PC-9 (cell line): ENCODE measurements around the gene PTCD1. TPM values are rescaled to one million over a fixed set of nuclear protein-coding genes. Genes with fewer than 3 reads are reported as not detected.
"Not testable (repeated sequence)": the region's sequence is repeated elsewhere in the genome, so short reads cannot be mapped to it uniquely, and the experiment has no call there.

Experiments
- BruUV-seq: library from RNA; stranded (reverse); fragments of 400-500 nt; replicated peaks from 2 replicates; lab custom pipeline; 2021; lab: Mats Ljungman, UMichigan
- CTCF ChIA-PET: fragments of 300-600 bp; sonication (Branson Sonifier 250); formaldehyde crosslinking; loops from one replicate; lab custom pipeline; 2022; ENCODE audit warnings: antibody characterized with exemption; lab: Charles Lee
- POLR2A ChIA-PET: fragments of 300-600 bp; sonication (Branson Sonifier 250); formaldehyde crosslinking; loops from one replicate; lab custom pipeline; 2022; ENCODE audit warnings: antibody characterized with exemption; ENCODE audit not compliant: unreplicated experiment; lab: Charles Lee
- DNase-seq, 2 experiments: peaks; one replicate each; pipeline versions ENCODE4 v3.0.0 to v3.0.0-alpha.2; 2015 to 2022; ENCODE audit warnings: mixed read lengths in 1 of 2
- H2AFZ ChIP-seq: fragments of 200-600 bp; sonication (generic); 2 replicates; pipeline ENCODE4 v1.8.1; 2017; ENCODE audit warnings: antibody characterized with exemption
- H3F3A ChIP-seq: fragments of 200-600 bp; sonication (generic); 2 replicates; pipeline ENCODE4 v1.8.1; 2017; ENCODE audit warnings: antibody characterized with exemption, mild to moderate bottlenecking, low read depth; ENCODE audit not compliant: insufficient read depth
- H3K27ac ChIP-seq: fragments of 200-600 bp; sonication (generic); 2 replicates; pipeline ENCODE4 v1.6.1; 2016; ENCODE audit warnings: mixed run types
- H3K27me3 ChIP-seq: fragments of 200-600 bp; sonication (generic); 2 replicates; pipeline ENCODE4 v1.6.1; 2016; ENCODE audit warnings: low read depth, mixed run types; ENCODE audit not compliant: insufficient read depth
- H3K36me3 ChIP-seq: fragments of 200-600 bp; sonication (generic); 2 replicates; pipeline ENCODE4 v1.6.1; 2016; ENCODE audit warnings: low read depth, mixed run types
- H3K4me1 ChIP-seq: fragments of 200-600 bp; sonication (generic); replicated peaks from 2 replicates; pipeline ENCODE4 v1.6.1; 2016; ENCODE audit warnings: mixed run types; ENCODE audit not compliant: insufficient read depth
- H3K4me2 ChIP-seq: fragments of 200-600 bp; sonication (generic); 2 replicates; pipeline ENCODE4 v1.6.1; 2017; ENCODE audit warnings: mixed run types
- H3K4me3 ChIP-seq: fragments of 200-600 bp; sonication (generic); 2 replicates; pipeline ENCODE4 v1.6.1; 2016; ENCODE audit warnings: mixed run types
- H3K79me2 ChIP-seq: fragments of 200-600 bp; sonication (generic); 2 replicates; pipeline ENCODE4 v1.6.1; 2017; ENCODE audit warnings: low read depth, mixed run types
- H3K9me2 ChIP-seq: fragments of 200-600 bp; sonication (generic); 2 replicates; pipeline ENCODE4 v1.8.1; 2017; ENCODE audit warnings: mild to moderate bottlenecking; ENCODE audit not compliant: insufficient read depth
- H3K9me3 ChIP-seq: fragments of 200-600 bp; sonication (generic); 2 replicates; pipeline ENCODE4 v1.8.1; 2016; ENCODE audit warnings: low read depth; ENCODE audit not compliant: insufficient read depth
- H4K20me1 ChIP-seq: fragments of 200-600 bp; sonication (generic); 2 replicates; pipeline ENCODE4 v1.8.1; 2017; ENCODE audit not compliant: insufficient read depth
- CTCF ChIP-seq: fragments of 200-600 bp; sonication (generic); conservative IDR thresholded peaks from 2 replicates; pipeline ENCODE4 v1.6.1; 2017; ENCODE audit warnings: mixed run types, antibody characterized with exemption, mild to moderate bottlenecking, moderate library complexity
- EZH2 ChIP-seq: fragments of 200-600 bp; sonication (generic); IDR thresholded peaks from 2 replicates; pipeline ENCODE4 v1.8.0; 2017; ENCODE audit warnings: antibody characterized with exemption, low read depth
- intact Hi-C: fragments of 100-400 bp; cut with micrococcal nuclease; formaldehyde crosslinking; loops from one replicate; pipeline ENCODE4 v1.10.0; 2022; ENCODE audit not compliant: unreplicated experiment
- total RNA-seq: library from RNA; stranded (reverse); gene quantifications from 2 replicates; pipeline ENCODE4 v1.2.3, GENCODE V29; 2021

Gene PTCD1
- total RNA-seq, 1 experiment from 2014 or later = 8.0 TPM

DNA sequence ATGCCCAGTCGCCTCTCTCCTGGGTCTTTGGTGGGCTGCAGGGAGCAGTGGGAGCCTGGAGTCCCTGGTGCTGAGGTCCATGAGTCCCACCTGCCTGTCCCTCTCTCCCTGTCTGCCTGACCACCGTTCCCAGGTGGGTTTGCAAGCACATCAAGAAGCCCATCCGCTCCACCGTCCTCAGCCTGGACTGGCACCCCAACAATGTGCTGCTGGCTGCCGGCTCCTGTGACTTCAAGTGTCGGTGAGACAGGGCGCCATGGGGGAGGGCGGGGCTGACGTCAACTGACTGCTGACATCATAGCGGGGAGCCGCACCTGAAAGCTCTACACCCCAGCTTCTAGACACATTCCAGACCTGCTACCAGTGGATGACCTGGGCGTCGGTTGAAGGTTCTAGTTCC, 48.8 kb downstream of the PTCD1 start:
- H3K4me2 ChIP-seq = no peak overlapping the region
- H4K20me1 ChIP-seq = peaks cover under 1% of the 10 kb centered on the region; the same call in 1 of the 2 replicates
- no peak overlapping the region for H3K4me3 ChIP-seq
- H3K36me3 ChIP-seq = no peaks in the 10 kb centered on the region; the same call in 1 of the 2 replicates
- H3F3A ChIP-seq = peaks cover 18% of the 10 kb centered on the region
- H2AFZ ChIP-seq = no peak overlapping the region
- TF ChIP-seq CTCF (no peak), EZH2 (no peak)
- no peaks in the 10 kb centered on the region for H3K4me1 ChIP-seq
- CTCF ChIA-PET = no interaction called here
- BruUV-seq = no TSS peak
- H3K27me3 ChIP-seq = no peaks in the 10 kb centered on the region
- intact Hi-C loops = no loop called here
- H3K27ac ChIP-seq = no peak overlapping the region
- POLR2A ChIA-PET = no interaction called here
- no peaks in the 10 kb centered on the region for H3K79me2 ChIP-seq
- no peaks in the 10 kb centered on the region for H3K9me3 ChIP-seq
- H3K9me2 ChIP-seq = no peaks in the 10 kb centered on the region
- DNase-seq = no peak

- Histone ChIP-seq H3K27ac (no peak overlapping the region), H3K9me3 (no peaks in the 10 kb centered on the region), H3K4me2 (no peak overlapping the region), H3F3A (peaks cover 6% of the 10 kb centered on the region; the same call in 1 of the 2 replicates), H3K4me1 (no peaks in the 10 kb centered on the region), H3K36me3 (no peaks in the 10 kb centered on the region; the same call in 1 of the 2 replicates), H3K79me2 (0 out of 2 replicates have a peak, but pooled peaks cover 4% of the 10 kb centered on the region), H3K9me2 (no peaks in the 10 kb centered on the region), H4K20me1 (peaks cover 13% of the 10 kb centered on the region), H3K27me3 (no peaks in the 10 kb centered on the region), H2AFZ (no peak overlapping the region), H3K4me3 (no peak overlapping the region)
- no TSS peak for BruUV-seq
- CTCF ChIA-PET = no interaction called here
- POLR2A ChIA-PET = interaction anchor here (0.6 kb wide), 1 partner anchor 676 kb away, joined by 7 read pairs; no protein-coding TSS in a partner anchor
- intact Hi-C loops = loop anchor here (1.0 kb wide), 1 partner anchor 23 kb away; no protein-coding TSS in a partner anchor
- TF ChIP-seq EZH2 = no peak
- TF ChIP-seq CTCF = no peak
- no peak for DNase-seq
These were observed 50.7 kb downstream of the PTCD1 start for GRCh38 chr7:99387912-99388311.

DNA sequence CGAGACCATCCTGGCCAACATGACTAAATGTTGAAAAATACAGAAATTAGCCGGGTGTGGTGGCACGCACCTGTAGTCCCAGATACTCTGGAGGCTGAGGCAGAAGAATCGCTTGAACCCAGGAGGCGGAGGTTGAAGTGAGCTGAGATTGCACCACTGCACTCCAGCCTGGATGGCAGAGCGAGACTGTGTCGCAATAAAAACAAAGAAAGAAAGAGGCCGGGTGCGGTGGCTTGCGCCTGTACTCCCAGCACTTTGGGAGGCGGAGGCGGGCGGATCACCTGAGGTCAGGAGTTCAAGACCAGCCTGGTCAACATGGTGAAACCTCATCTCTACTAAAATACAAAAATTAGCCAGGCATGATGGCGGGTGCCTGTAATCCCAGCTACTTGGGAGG, 51.4 kb downstream of the PTCD1 start:
- H3K4me2 ChIP-seq, H3K9me2 ChIP-seq, H3K36me3 ChIP-seq, H3K27me3 ChIP-seq, DNase-seq, CTCF ChIA-PET, H2AFZ ChIP-seq, H3K9me3 ChIP-seq, H3K27ac ChIP-seq, POLR2A ChIA-PET, H3K4me1 ChIP-seq, H3K79me2 ChIP-seq, H3K4me3 ChIP-seq, BruUV-seq, H3F3A ChIP-seq: not testable (repeated sequence)
- peaks cover 14% of the 10 kb centered on the region for H4K20me1 ChIP-seq
- intact Hi-C loops = loop anchor here (1.0 kb wide), 1 partner anchor 22 kb away; no protein-coding TSS in a partner anchor
